T-helper 17 cell (primary cell): ENCODE data around the gene MRPS18B. TPM values are rescaled to one million over a fixed set of nuclear protein-coding genes. Genes with fewer than 3 reads are reported as not detected.

ENCODE experiments used
- ATAC-seq: fragments of 150-1000 bp; cut with Tn5 transposase; 2 replicates; pipeline ENCODE4 v1.10.0; 2021; ENCODE audit warnings: mild to moderate bottlenecking, moderate library complexity
- DNase-seq, 3 donors: peaks; one replicate each; pipeline versions ENCODE4 v3.0.0 to v3.0.0-alpha.2; 2020 to 2021
- H3K9me3 ChIP-seq: one replicate; pipeline ENCODE4 v1.7.0; 2013; ENCODE audit warnings: low read length, mild to moderate bottlenecking; ENCODE audit not compliant: control insufficient read depth, poor library complexity, severe bottlenecking
- H3K27ac Mint-ChIP-seq: one replicate; pipeline ENCODE4 v1.8.0; 2022; ENCODE audit warnings: mild to moderate bottlenecking, moderate library complexity, mixed read lengths
- H3K27me3 Mint-ChIP-seq: one replicate; pipeline ENCODE4 v1.8.0; 2022; ENCODE audit warnings: mixed read lengths
- H3K36me3 Mint-ChIP-seq: one replicate; pipeline ENCODE4 v1.8.0; 2022; ENCODE audit warnings: low read depth, mixed read lengths
- H3K4me1 Mint-ChIP-seq: one replicate; pipeline ENCODE4 v1.8.0; 2022; ENCODE audit warnings: mild to moderate bottlenecking, mixed read lengths
- H3K4me3 Mint-ChIP-seq: one replicate; pipeline ENCODE4 v1.8.0; 2022; ENCODE audit warnings: mild to moderate bottlenecking, moderate library complexity, mixed read lengths
- total RNA-seq, 4 donors: library from RNA in 2 of 4; stranded (reverse) in 2 of 4; gene quantifications; one replicate each; pipeline ENCODE4 v1.2.3 and lab custom pipeline; 2022 to 2026

Gene MRPS18B
- total RNA-seq, 2 donors from 2014 or later = 16.3 to 23.2 TPM

DNA sequence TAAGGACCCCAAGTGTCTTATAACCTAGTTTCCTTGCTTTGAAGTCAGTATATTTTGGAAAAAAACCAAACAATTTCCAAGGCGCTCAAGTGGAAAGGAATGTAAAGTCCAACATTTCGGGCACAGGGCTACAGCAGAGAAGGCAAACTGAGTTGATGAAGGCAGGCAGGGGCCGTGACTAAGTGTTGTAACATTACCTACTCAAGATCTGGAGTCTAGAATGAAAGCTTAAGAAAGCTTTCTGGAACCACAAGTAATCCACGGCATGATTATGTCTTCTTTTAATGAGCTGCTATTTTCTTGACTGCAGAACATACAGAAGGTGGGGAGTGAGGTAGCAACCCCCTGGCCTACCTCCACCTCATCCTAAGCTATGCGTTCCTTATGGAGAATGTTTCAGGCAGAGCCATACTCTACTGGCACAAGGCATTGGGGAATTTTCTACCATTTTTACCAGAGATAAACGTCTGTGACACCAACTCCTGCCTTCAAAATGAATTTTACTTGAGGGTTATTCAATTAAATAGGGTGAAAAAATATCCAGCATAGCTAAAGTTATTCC is 4.9 kb upstream of the MRPS18B start:
- no peaks in the 10 kb centered on the region for H3K27me3 Mint-ChIP-seq
- peaks cover 56% of the 10 kb centered on the region for H3K4me1 Mint-ChIP-seq
- ATAC-seq = no peak
- no peak overlapping the region for H3K4me3 Mint-ChIP-seq
- H3K9me3 ChIP-seq = no peaks in the 10 kb centered on the region
- peaks cover 21% of the 10 kb centered on the region for H3K36me3 Mint-ChIP-seq
- peak overlapping the region; percentile 97 for H3K27ac Mint-ChIP-seq
- no peak for DNase-seq

DNA sequence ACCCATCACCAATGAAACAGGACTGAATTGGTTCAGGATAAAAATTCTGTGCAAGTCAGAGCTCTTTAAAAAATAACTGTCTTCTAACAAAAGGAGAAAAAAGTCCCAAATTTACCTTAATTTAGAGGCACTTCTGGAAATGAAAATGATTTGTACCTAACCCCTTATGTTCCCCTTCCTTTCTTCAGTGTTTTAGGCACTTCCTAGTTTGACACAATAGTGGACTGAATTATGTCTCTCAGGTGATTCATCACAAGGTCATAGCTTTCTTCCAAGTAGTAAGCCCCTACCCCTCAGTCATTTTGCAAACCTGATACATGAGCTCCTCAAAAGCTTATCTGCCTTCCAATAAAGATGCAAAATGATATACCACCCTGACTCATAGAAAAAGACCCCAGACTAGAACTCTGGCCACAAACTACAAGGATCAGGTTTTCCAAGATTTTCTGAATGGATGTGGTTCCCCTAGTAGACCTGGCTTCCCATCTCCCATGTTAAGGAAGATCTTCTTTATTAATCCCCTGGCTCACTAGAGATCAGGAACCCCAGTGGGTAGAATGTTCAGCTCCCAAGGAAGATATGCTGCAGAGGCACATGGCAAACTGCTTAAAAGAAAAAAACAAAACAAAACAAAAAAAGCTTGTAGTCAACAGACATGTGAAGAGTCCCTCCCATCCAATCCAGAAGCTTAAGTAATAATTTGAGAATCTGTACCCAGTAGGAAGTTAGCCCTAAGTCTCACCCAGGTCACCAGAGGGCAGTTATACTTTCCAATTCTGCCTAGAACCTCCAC is 4.2 kb upstream of the MRPS18B start:
- Mint-ChIP-seq H3K4me1 (peaks cover 58% of the 10 kb centered on the region), H3K27me3 (no peaks in the 10 kb centered on the region), H3K36me3 (peaks cover 21% of the 10 kb centered on the region), H3K4me3 (peak overlapping the region; percentile 88), H3K27ac (peak overlapping the region; percentile 97)
- DNase-seq (no peak), ATAC-seq (no peak)
- no peaks in the 10 kb centered on the region for H3K9me3 ChIP-seq

DNA sequence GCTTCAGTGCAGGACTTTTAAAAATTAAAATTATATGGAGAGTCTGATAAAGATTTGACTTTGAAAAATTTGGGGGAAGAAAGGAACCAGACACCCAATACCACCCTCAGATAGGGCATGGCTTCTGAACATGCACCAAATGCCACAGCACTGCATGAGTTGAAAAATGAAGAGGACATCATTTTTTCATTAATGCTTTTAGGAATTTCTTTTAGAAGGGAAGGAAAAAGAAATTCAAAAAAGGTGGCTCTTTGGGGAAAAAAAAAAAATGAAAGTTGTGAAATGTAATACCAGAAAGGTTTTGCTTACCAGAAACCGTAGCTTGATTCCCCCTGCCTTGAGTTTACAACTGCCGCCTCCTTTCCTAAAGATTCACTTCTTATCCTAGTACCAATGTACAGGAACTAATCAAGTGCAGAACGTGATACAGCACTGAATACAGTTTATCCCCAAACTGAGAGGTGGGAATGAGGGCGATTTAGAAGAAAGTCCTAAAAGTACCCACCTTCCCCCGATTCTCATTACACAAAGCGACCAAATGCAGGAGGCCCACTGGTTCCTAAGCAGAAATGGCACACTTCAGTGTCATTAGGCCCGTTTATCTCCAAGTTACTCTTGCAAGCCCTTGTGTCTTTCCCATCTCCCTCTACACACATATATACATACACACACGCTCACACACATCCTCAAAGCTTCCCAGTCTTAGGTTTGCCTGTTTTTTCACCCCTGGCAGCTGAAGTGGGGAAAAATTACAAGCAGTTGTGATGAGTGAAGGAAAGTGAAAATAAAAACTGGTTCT is 3.4 kb upstream of the MRPS18B start:
- Mint-ChIP-seq H3K36me3 (peaks cover 17% of the 10 kb centered on the region), H3K27me3 (no peaks in the 10 kb centered on the region)
- ATAC-seq = no peak

DNA sequence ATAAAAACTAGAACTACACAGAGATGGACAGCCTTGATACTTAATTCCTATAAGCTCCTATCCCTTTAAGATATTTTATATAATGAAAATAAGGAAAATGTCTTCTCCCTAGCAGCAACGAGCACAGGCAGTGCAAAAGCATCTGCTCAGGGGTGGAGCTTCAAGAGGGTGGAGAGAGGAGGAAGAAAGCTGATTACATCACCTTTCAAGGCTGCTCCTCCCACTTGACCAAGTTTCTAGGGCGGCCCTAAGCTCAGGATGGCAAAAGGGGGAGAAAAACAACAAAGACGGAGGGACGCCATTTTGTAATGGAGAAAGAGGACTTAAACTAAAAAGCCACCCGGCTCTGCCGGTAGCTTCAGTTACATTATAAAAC is 2.8 kb upstream of the MRPS18B start:
- no peaks in the 10 kb centered on the region for H3K27me3 Mint-ChIP-seq

More for the DNA sequence above, 3.4 kb upstream of the MRPS18B start:
- no peak for DNase-seq
- Mint-ChIP-seq H3K4me3 (peak overlapping the region; percentile 89), H3K4me1 (peaks cover 55% of the 10 kb centered on the region), H3K27ac (peak overlapping the region; percentile 97)
- no peaks in the 10 kb centered on the region for H3K9me3 ChIP-seq

DNA sequence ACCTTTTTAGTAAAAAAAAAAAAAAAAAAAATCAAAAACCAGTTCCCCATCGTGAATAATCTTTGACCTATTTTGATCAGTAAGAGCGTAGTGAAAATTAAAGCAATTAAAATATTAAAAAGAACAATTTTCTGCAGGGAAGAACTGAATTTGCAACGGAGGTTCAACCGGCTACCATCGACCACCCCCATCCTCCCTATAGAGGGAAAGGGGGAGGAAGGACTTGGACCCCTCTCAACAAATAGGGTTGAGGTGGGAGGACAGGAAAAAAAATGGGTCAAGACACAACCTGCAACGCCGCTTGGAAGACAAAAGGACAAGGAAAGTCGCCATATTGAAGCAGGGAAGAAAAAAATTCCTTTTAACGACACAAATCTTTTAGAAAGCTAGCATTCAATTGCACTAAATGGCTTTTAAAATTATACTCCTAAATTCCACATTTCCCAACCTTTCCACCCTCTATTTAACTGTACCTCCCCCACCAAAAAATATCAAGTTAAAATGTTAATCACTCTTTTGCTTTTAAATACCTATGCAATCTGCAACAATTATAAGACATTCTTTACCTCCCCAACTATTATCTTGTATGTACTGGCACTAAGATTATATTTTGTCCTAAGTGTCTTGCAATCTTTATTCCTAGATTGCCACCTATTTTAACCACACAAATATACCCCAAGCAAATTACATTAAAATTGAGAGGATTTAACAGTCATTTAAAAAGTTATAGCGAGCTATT is 2.3 kb upstream of the MRPS18B start:
- no peaks in the 10 kb centered on the region for H3K9me3 ChIP-seq
- no peaks in the 10 kb centered on the region for H3K27me3 Mint-ChIP-seq
- peak in 1 of 3 donors; percentile 19 for DNase-seq
- H3K36me3 Mint-ChIP-seq = peaks cover 17% of the 10 kb centered on the region
- H3K4me3 Mint-ChIP-seq = peak overlapping the region; percentile 89
- peak overlapping the region; percentile 97 for H3K27ac Mint-ChIP-seq
- no peak for ATAC-seq
- peaks cover 47% of the 10 kb centered on the region for H3K4me1 Mint-ChIP-seq

More for the DNA sequence above, 2.8 kb upstream of the MRPS18B start:
- H3K4me3 Mint-ChIP-seq = peak overlapping the region; percentile 89
- ATAC-seq = peak; percentile 65
- DNase-seq = peak; percentile 60 to 75 (median 72)
- peaks cover 17% of the 10 kb centered on the region for H3K36me3 Mint-ChIP-seq
- no peaks in the 10 kb centered on the region for H3K9me3 ChIP-seq
- H3K4me1 Mint-ChIP-seq = peaks cover 49% of the 10 kb centered on the region
- H3K27ac Mint-ChIP-seq = peak overlapping the region; percentile 97

DNA sequence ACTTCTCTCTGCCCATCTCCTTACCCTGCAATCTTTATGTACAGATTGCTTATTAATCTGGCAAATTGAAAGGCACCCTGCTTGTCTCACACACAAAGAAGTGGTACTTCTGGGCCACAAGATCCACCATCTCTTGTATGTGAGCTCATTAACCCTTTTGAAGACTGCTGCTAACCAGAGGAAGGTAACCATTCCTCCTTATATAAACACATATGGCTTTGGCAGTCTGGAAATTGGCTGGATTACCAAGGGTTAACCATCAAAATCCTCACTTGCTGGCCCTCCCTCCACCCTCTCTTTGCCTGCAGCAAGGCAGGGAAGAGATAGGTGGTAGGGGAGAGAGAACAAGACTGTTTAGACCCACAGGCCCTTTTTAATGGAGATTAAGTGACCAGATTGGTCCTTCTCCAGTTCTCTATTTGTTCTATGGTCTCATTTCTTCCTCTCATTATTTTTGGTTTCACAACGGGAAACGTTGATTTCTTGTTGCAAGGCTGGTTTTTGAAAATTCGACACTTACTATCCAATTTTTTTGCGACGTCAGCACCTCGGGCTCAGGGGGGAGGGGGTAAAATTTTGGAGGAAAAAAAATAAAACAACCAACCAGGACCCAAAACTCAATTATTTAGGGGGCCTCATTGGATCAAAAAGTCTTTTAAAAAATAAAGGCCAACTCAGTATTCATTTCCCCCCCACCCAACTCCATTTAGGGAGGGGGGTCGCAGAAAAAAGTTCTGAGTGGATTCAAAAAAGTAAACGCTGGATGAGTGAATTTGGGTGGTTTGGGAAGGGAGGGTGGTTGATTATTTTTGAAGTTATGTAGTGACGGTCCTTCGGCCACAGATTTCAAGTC is 1.5 kb upstream of the MRPS18B start:
- no peaks in the 10 kb centered on the region for H3K9me3 ChIP-seq
- H3K27me3 Mint-ChIP-seq = no peaks in the 10 kb centered on the region
- H3K36me3 Mint-ChIP-seq = peaks cover 17% of the 10 kb centered on the region
- DNase-seq = peak in 1 of 3 donors; percentile 24
- peak overlapping the region; percentile 89 for H3K4me3 Mint-ChIP-seq
- ATAC-seq = no peak
- peaks cover 41% of the 10 kb centered on the region for H3K4me1 Mint-ChIP-seq
- peak overlapping the region; percentile 97 for H3K27ac Mint-ChIP-seq

DNA sequence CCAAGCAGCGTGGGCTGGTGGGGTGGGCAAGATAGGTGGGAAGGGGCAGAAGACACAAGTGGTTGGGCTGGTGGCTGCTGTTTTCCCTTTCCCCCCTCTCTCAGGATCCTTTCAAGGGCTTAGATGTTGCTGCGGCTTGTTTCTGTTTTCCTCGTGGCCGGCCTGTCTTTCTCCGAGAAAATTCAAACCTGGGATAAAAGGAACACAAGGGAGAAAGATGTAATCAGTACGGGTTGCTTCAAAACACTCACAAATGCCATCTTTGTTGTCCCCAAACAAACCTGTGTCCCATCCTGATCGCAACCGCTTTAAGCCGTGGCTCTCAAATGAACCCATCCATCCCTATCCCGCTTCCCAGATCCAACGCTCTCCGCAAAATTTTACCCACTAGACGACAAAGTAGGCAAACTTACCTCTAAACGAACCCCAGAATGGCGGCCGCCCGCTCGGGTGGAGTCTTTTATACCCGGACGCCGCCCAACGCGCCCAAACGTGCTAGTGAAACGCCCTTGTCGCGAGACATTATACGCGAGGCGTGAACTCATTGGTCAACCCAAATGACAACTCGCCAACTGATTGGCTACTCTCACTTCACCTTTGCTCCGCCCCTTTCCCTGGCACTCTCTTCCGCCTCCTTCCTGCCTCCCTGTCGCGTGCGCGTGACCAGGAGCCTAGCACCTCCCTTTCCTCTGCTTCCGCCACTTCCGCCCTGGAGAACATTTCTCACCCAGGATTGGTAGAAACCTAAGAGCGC is 652 bp upstream of the MRPS18B start, which contains the start of gene PPP1R10:
Gene PPP1R10, minus strand, starts transcription at position 433 of the 754 bp plus-strand sequence. CDS start 7,299 bp downstream, outside the sequence.
- no peaks in the 10 kb centered on the region for H3K9me3 ChIP-seq
- ATAC-seq (peak; percentile 81), DNase-seq (peak; percentile 92 to 97 (median 93))
- Mint-ChIP-seq H3K4me3 (peak within 1 kb of the TSS; percentile 89), H3K36me3 (peaks cover 17% of the 10 kb centered on the region), H3K4me1 (peaks cover 33% of the 10 kb centered on the region), H3K27me3 (no peaks in the 10 kb centered on the region), H3K27ac (peak within 1 kb of the TSS; percentile 97)

DNA sequence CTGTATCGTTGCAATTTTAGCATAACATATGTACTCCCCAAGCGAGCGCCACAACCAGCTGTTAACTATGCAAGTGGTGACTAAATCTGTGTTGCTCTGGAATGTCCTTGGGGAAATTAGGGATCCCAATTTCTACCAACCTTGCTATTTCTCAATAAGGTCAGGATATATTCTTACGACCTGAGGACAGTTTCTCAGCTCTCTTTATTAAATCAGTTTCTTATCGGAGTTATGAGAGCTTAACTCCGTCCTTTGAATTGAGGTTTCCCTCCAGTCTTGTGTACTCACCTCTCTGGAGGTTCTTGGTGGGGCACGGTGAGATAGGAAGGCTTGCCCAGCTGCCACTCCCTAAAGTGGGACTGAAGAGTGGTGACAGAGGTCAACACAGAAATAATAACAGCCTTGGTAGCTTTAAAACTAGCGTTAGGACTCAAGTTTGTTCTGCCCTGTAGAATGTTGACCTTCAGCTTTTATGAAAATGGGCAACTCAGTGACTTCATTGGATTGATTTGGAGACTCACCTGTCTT is 694 bp downstream of the MRPS18B start:
- Mint-ChIP-seq H3K4me1 (peaks cover 27% of the 10 kb centered on the region), H3K4me3 (peak overlapping the region; percentile 89), H3K27me3 (no peaks in the 10 kb centered on the region), H3K27ac (peak overlapping the region; percentile 97), H3K36me3 (peaks cover 17% of the 10 kb centered on the region)
- DNase-seq (no peak), ATAC-seq (no peak)
- no peaks in the 10 kb centered on the region for H3K9me3 ChIP-seq

DNA sequence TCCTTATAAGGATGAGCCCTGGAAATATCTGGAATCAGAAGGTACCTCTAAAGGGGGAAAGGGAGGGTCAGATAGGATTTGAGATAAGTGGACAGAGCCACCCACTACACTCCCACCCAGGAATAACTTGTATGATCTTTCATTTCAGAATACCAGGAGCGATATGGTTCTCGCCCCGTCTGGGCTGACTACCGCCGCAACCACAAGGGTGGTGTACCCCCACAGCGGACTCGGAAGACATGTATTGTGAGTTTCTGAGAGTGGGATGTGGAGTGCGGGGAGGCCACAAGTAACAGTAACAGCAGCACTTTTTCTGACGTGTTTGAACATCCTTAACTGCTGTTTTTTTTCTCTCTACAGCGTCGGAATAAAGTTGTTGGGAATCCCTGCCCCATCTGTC is 1.9 kb downstream of the MRPS18B start:
- H3K4me3 Mint-ChIP-seq = peak overlapping the region; percentile 89
- no peaks in the 10 kb centered on the region for H3K27me3 Mint-ChIP-seq
- peak overlapping the region; percentile 97 for H3K27ac Mint-ChIP-seq
- no peak for ATAC-seq
- no peaks in the 10 kb centered on the region for H3K9me3 ChIP-seq
- H3K4me1 Mint-ChIP-seq = peaks cover 19% of the 10 kb centered on the region
- DNase-seq = no peak
- peaks cover 14% of the 10 kb centered on the region for H3K36me3 Mint-ChIP-seq

DNA sequence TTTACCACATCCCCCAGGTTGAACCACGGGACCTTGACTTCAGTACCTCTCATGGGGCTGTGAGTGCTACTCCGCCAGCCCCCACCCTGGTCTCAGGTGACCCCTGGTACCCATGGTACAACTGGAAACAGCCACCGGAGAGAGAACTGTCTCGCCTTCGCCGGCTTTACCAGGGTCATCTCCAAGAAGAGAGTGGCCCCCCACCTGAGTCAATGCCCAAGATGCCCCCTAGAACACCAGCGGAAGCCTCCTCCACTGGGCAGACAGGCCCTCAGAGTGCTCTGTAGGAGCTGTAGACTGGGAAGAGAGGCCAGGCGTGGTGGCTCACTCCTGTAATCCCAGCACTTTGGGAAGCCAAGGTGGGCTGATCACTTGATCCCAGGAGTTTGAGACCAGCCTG is 7.9 kb downstream of the MRPS18B start:
- ATAC-seq (no peak), DNase-seq (no peak)
- peaks cover 11% of the 10 kb centered on the region for H3K4me1 Mint-ChIP-seq
- H3K27ac Mint-ChIP-seq = no peak overlapping the region
- peak overlapping the region; percentile 92 for H3K4me3 Mint-ChIP-seq
- no peaks in the 10 kb centered on the region for H3K9me3 ChIP-seq
- H3K27me3 Mint-ChIP-seq = no peaks in the 10 kb centered on the region
- peaks cover 4% of the 10 kb centered on the region for H3K36me3 Mint-ChIP-seq
